Choroid plexus epithelial cell (primary cell): ENCODE measurements around the gene TTF2.

Experiments
- DNase-seq: peaks from one replicate; pipeline ENCODE4 v3.0.0-alpha.2; 2010; ENCODE audit warnings: low read depth
- H3K4me3 ChIP-seq: 2 replicates; pipeline ENCODE4 v1.5.1; 2011; ENCODE audit warnings: low read depth, mild to moderate bottlenecking, control low read depth, low read length, moderate library complexity
- CTCF ChIP-seq: conservative IDR thresholded peaks from 2 replicates; pipeline ENCODE4 v1.5.1; 2011; ENCODE audit warnings: low read depth, mild to moderate bottlenecking, control low read depth, inconsistent platforms, low read length, moderate library complexity

Gene TTF2

GRCh38 chr1:117020526-117021156 lies 39.5 kb upstream of the TTF2 start:
- no peak for DNase-seq
- no peak for TF ChIP-seq CTCF
- H3K4me3 ChIP-seq: no peak overlapping the region

GRCh38 chr1:117022114-117022513 lies 38.0 kb upstream of the TTF2 start:
- DNase-seq: no peak
- no peak for TF ChIP-seq CTCF
- no peak overlapping the region for H3K4me3 ChIP-seq

- DNase-seq: no peak
- no peak for TF ChIP-seq CTCF
- no peak overlapping the region for H3K4me3 ChIP-seq
Observed at GRCh38 chr1:117025568-117025967, 34.6 kb upstream of the TTF2 start.

- no peak overlapping the region for H3K4me3 ChIP-seq
- no peak for TF ChIP-seq CTCF
- peak; percentile 30 for DNase-seq
Observed at GRCh38 chr1:117026361-117026760, 33.8 kb upstream of the TTF2 start.

- no peak for DNase-seq
- no peak overlapping the region for H3K4me3 ChIP-seq
- no peak for TF ChIP-seq CTCF
Observed at GRCh38 chr1:117029685-117030084, 30.4 kb upstream of the TTF2 start.

GRCh38 chr1:117030271-117030877 lies 29.8 kb upstream of the TTF2 start:
- H3K4me3 ChIP-seq: no peak overlapping the region
- DNase-seq: no peak
- no peak for TF ChIP-seq CTCF

GRCh38 chr1:117032266-117032665 lies 27.9 kb upstream of the TTF2 start:
- TF ChIP-seq CTCF: no peak
- H3K4me3 ChIP-seq: no peak overlapping the region
- no peak for DNase-seq
